ENCODE measurements around the gene TLK2. TPM values are rescaled to one million over a fixed set of nuclear protein-coding genes. Genes with fewer than 3 reads are reported as not detected.
"Not testable (repeated sequence)": the region's sequence is repeated elsewhere in the genome, so short reads cannot be mapped to it uniquely, and the experiment has no call there.

TLK2 gene
- total and polyA plus RNA-seq, 2 donors (not counting 3 experiments of a cell fraction or from before 2014, with no cell fraction given): 30.7 to 40.7 TPM

GRCh38 chr17:62441181-62441580 lies 37.4 kb upstream of the TLK2 start:
- H3K9ac ChIP-seq (replicated peaks; ENCODE audit: extremely low read depth, insufficient read depth, low read length); FAIRE-seq; POLR2A ChIA-PET; H3K4me1 ChIP-seq (ENCODE audit: control insufficient read depth, extremely low read depth, insufficient read depth, low read length); dilution Hi-C loops (cut with MboI; ENCODE audit: extremely low pct_ligation_motif_present, low sequenced_read_pairs); intact Hi-C loops (cut with micrococcal nuclease); DNase-seq (ENCODE audit: low read depth, low spot score); H3K27me3 ChIP-seq (ENCODE audit: control insufficient read depth in 2 of 2, insufficient read depth in 2 of 2, low read length in 2 of 2); H3K36me3 ChIP-seq (ENCODE audit: control insufficient read depth in 2 of 2, extremely low read depth in 1 of 2, insufficient read depth in 2 of 2, low read length in 2 of 2); H3K27ac ChIP-seq (ENCODE audit: insufficient read depth, low read depth, low read length); CTCF ChIA-PET; H3K4me2 ChIP-seq (ENCODE audit: insufficient read depth, low read length); H2AFZ ChIP-seq (ENCODE audit: low read depth, low read length); H4K20me1 ChIP-seq (replicated peaks; ENCODE audit: control insufficient read depth, extremely low read depth, insufficient read depth, low read length); H3K9me1 ChIP-seq (replicated peaks; ENCODE audit: control insufficient read depth, extremely low read depth, insufficient read depth, low read length); H3K9me3 ChIP-seq (replicated peaks; ENCODE audit: control insufficient read depth, insufficient read depth, low read length); H3K4me3 ChIP-seq (replicated peaks in 1 of 3; ENCODE audit: insufficient read depth in 1 of 3, low read depth in 1 of 3, low read length in 3 of 3); H3K79me2 ChIP-seq (ENCODE audit: control insufficient read depth, insufficient read depth, low read length); BruUV-seq (replicated peaks): not testable (repeated sequence)

DNA sequence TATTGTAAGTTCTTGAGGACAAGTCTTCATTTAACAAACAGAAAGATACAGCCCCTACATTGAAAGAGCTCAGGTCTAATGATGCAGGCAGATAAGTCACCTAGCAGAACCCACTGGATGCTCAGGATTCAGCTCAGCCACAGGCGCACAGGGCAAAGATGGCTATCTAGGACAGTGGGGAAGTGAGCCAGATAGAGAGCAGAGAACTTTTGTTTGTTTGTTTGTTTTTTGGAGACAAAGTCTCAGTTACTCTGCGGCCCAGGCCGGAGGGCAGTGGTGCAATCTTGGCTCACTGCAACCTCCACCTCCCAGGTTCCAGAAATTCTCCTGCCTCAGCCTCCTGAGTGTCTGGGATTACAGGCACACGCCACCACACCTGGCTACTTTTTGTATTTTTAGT lies 34.6 kb upstream of the TLK2 start:
- intact Hi-C loops (cut with micrococcal nuclease) (no loop called here), dilution Hi-C loops (cut with MboI; ENCODE audit: extremely low pct_ligation_motif_present, low sequenced_read_pairs) (no loop called here)
- DNase-seq (ENCODE audit: low read depth, low spot score) (no peak), FAIRE-seq (no peak)
- no peaks in the 10 kb centered on the region for H4K20me1 ChIP-seq (replicated peaks; ENCODE audit: control insufficient read depth, extremely low read depth, insufficient read depth, low read length)
- no peak overlapping the region for H3K4me2 ChIP-seq (ENCODE audit: insufficient read depth, low read length)
- H3K79me2 ChIP-seq (ENCODE audit: control insufficient read depth, insufficient read depth, low read length): no peaks in the 10 kb centered on the region
- H3K27ac ChIP-seq (ENCODE audit: insufficient read depth, low read depth, low read length): no peak overlapping the region
- no TSS peak for BruUV-seq (replicated peaks)
- no peaks in the 10 kb centered on the region for H3K27me3 ChIP-seq (ENCODE audit: control insufficient read depth in 2 of 2, insufficient read depth in 2 of 2, low read length in 2 of 2)
- peaks cover 0 to 6% of the 10 kb centered on the region in 2 experiments for H3K36me3 ChIP-seq (ENCODE audit: control insufficient read depth in 2 of 2, extremely low read depth in 1 of 2, insufficient read depth in 2 of 2, low read length in 2 of 2)
- TF ChIP-seq POLR2AphosphoS5 (IDR thresholded peaks at IDR 0.05; ENCODE audit: insufficient read depth, low read depth, low read length) (no peak), CTCF (IDR thresholded peaks at IDR 0.05; ENCODE audit: extremely low read depth in 1 of 2, insufficient read depth in 1 of 2, low read depth in 1 of 2, low read length in 2 of 2) (no peak), JUN (IDR thresholded peaks at IDR 0.05; ENCODE audit: borderline replicate concordance, insufficient read depth, insufficient read length, low read depth) (no peak), FOS (IDR thresholded peaks at IDR 0.05; ENCODE audit: borderline replicate concordance, insufficient read depth, low read length) (no peak), GATA2 (IDR thresholded peaks at IDR 0.05; ENCODE audit: insufficient read depth, insufficient read length, low read depth, low read length) (no peak), POLR2A (IDR thresholded peaks at IDR 0.05; ENCODE audit: low read depth, low read length) (no peak), MYC (IDR thresholded peaks at IDR 0.05; ENCODE audit: low read depth, low read length) (no peak), EZH2 (IDR thresholded peaks at IDR 0.05; ENCODE audit: borderline replicate concordance, low read depth, low read length, severe bottlenecking) (no peak)
- TF ChIP-seq, protein P1, sequence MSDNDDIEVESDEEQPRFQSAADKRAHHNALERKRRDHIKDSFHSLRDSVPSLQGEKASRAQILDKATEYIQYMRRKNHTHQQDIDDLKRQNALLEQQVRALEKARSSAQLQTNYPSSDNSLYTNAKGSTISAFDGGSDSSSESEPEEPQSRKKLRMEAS (IDR thresholded peaks at IDR 0.05; ENCODE audit: insufficient read depth, insufficient read length): no peak
- POLR2A ChIA-PET: no interaction called here
- no peak overlapping the region for H3K4me3 ChIP-seq (replicated peaks in 1 of 3; ENCODE audit: insufficient read depth in 1 of 3, low read depth in 1 of 3, low read length in 3 of 3)
- no peaks in the 10 kb centered on the region for H3K4me1 ChIP-seq (ENCODE audit: control insufficient read depth, extremely low read depth, insufficient read depth, low read length)
- H3K9me3 ChIP-seq (replicated peaks; ENCODE audit: control insufficient read depth, insufficient read depth, low read length): no peaks in the 10 kb centered on the region
- H3K9ac ChIP-seq (replicated peaks; ENCODE audit: extremely low read depth, insufficient read depth, low read length): no peak overlapping the region
- CTCF ChIA-PET: no interaction called here
- H2AFZ ChIP-seq (ENCODE audit: low read depth, low read length): no peak overlapping the region
- no peaks in the 10 kb centered on the region for H3K9me1 ChIP-seq (replicated peaks; ENCODE audit: control insufficient read depth, extremely low read depth, insufficient read depth, low read length)

DNA sequence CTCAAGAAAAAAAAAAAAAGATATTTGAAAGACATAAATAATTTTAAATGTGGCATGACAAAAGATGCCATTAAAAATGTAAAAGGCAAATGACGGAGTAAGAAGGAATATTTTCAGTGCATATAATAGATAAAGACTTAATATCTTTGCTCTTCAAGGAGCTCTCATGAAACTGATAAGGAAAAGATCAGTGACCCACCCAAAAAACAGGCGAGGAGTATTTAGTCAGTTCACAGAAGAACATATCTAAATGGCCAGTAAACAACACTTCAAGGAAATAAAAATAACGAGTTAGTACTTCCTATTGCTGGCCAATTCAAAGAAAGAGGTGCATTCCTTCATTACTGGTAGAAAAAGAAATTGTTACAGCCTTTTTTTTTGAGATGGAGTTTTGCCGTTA lies 32.8 kb upstream of the TLK2 start:
- H3K9me1 ChIP-seq (replicated peaks; ENCODE audit: control insufficient read depth, extremely low read depth, insufficient read depth, low read length); H3K4me2 ChIP-seq (ENCODE audit: insufficient read depth, low read length); H3K4me3 ChIP-seq (replicated peaks in 1 of 3; ENCODE audit: insufficient read depth in 1 of 3, low read depth in 1 of 3, low read length in 3 of 3); intact Hi-C loops (cut with micrococcal nuclease); DNase-seq (ENCODE audit: low read depth, low spot score); H3K9me3 ChIP-seq (replicated peaks; ENCODE audit: control insufficient read depth, insufficient read depth, low read length); H3K27ac ChIP-seq (ENCODE audit: insufficient read depth, low read depth, low read length); H3K4me1 ChIP-seq (ENCODE audit: control insufficient read depth, extremely low read depth, insufficient read depth, low read length); POLR2A ChIA-PET; H3K79me2 ChIP-seq (ENCODE audit: control insufficient read depth, insufficient read depth, low read length); dilution Hi-C loops (cut with MboI; ENCODE audit: extremely low pct_ligation_motif_present, low sequenced_read_pairs); H3K9ac ChIP-seq (replicated peaks; ENCODE audit: extremely low read depth, insufficient read depth, low read length); H4K20me1 ChIP-seq (replicated peaks; ENCODE audit: control insufficient read depth, extremely low read depth, insufficient read depth, low read length); H2AFZ ChIP-seq (ENCODE audit: low read depth, low read length); H3K36me3 ChIP-seq (ENCODE audit: control insufficient read depth in 2 of 2, extremely low read depth in 1 of 2, insufficient read depth in 2 of 2, low read length in 2 of 2); BruUV-seq (replicated peaks); H3K27me3 ChIP-seq (ENCODE audit: control insufficient read depth in 2 of 2, insufficient read depth in 2 of 2, low read length in 2 of 2); CTCF ChIA-PET; FAIRE-seq: not testable (repeated sequence)

Data from endothelial cell of umbilical vein (primary cell).